ENCODE results near the gene GNAL.

GNAL gene

DNA sequence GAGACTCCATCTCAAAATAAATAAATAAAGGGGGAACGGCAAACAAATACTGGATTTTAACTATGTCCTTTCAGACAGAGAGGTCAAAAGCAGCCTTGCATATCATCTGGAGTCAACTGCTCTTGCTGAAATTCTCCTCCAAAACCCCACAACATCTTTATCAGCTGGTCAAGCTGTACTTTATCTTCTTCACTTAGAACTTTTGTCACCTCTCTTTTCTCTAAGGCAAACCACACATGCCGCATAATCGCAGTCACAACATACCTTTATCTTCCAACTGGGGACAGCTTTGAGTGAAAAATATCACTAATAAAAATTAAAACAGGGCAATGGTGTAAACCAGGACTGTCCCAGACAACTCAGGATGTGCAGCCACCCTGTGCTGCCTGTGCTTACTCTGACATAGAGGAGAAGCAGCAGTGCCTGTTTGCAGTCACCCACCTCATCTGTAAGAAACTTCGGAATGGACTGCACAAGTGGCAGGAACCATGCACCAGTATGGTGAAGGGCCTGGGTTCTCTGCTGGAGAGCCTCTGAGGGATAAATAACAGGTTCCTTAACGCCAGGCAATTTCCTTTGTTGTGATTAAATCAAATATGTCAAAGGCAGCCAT, 212.9 kb downstream of the GNAL start:
- peaks cover 15% of the 10 kb centered on the region for H3K4me1 ChIP-seq (ENCODE audit: control insufficient read depth, insufficient read depth, low read depth, low read length)
- H2BK120ac ChIP-seq (ENCODE audit: low read depth, low read length) = no peak overlapping the region
- no peak overlapping the region for H3K18ac ChIP-seq (ENCODE audit: low read depth in 1 of 2, low read length in 2 of 2)
- no peak overlapping the region for H4K8ac ChIP-seq (ENCODE audit: low read length)
- no peak for DNase-seq
- no peak overlapping the region for H4K91ac ChIP-seq (ENCODE audit: low read length)
- H3K27ac ChIP-seq (ENCODE audit: low read length, poor library complexity, severe bottlenecking) = no peak overlapping the region
- 87% methylated on average over 5 of the region's 5 CpGs for WGBS
- H3K36me3 ChIP-seq (ENCODE audit: control insufficient read depth in 1 of 2, insufficient read depth in 2 of 2, low read depth in 1 of 2, low read length in 2 of 2) = peaks cover 22 to 41% of the 10 kb centered on the region in 2 experiments
- H3K14ac ChIP-seq (ENCODE audit: low read length in 2 of 2) = no peak overlapping the region
- H3K9me3 ChIP-seq (ENCODE audit: control insufficient read depth, low read length) = no peaks in the 10 kb centered on the region
- no peak overlapping the region for H3K23ac ChIP-seq (ENCODE audit: low read length in 2 of 2)
- no peak overlapping the region for H3K4me3 ChIP-seq (ENCODE audit: insufficient read depth in 1 of 2, low read depth in 1 of 2, low read length in 2 of 2)
- no peak overlapping the region for H2AFZ ChIP-seq (ENCODE audit: low read depth, low read length)
- no peak overlapping the region for H3K4ac ChIP-seq (ENCODE audit: low read depth in 1 of 2, low read length in 2 of 2)
- peaks cover 12% of the 10 kb centered on the region for H3K79me1 ChIP-seq (replicated peaks; ENCODE audit: low read length, poor library complexity, severe bottlenecking)
- H3K27me3 ChIP-seq (ENCODE audit: control insufficient read depth in 1 of 2, insufficient read depth in 1 of 2, low read length in 2 of 2) = no peaks in the 10 kb centered on the region
- H3K4me2 ChIP-seq (ENCODE audit: low read length, poor library complexity, severe bottlenecking) = no peak overlapping the region
- no peak overlapping the region for H2BK15ac ChIP-seq (ENCODE audit: low read depth, poor library complexity, severe bottlenecking)
- no peak overlapping the region for H2AK5ac ChIP-seq (ENCODE audit: low read length, severe bottlenecking)
- no peak overlapping the region for H3K9ac ChIP-seq (ENCODE audit: low read length)
- H2BK5ac ChIP-seq (ENCODE audit: low read depth, low read length, poor library complexity, severe bottlenecking) = no peak overlapping the region
- no peak overlapping the region for H2BK12ac ChIP-seq (ENCODE audit: low read length in 2 of 2)

GRCh38 chr18:11902522-11903292, 213.6 kb downstream of the GNAL start:
- Histone ChIP-seq H3K27ac (ENCODE audit: low read length, poor library complexity, severe bottlenecking) (no peak overlapping the region), H3K79me1 (replicated peaks; ENCODE audit: low read length, poor library complexity, severe bottlenecking) (peaks cover 16% of the 10 kb centered on the region), H3K23ac (ENCODE audit: low read length in 2 of 2) (no peak overlapping the region), H2BK15ac (ENCODE audit: low read depth, poor library complexity, severe bottlenecking) (no peak overlapping the region), H3K27me3 (ENCODE audit: control insufficient read depth in 1 of 2, insufficient read depth in 1 of 2, low read length in 2 of 2) (no peaks in the 10 kb centered on the region), H2BK12ac (ENCODE audit: low read length in 2 of 2) (no peak overlapping the region), H4K8ac (ENCODE audit: low read length) (no peak overlapping the region), H4K91ac (ENCODE audit: low read length) (no peak overlapping the region), H3K9me3 (ENCODE audit: control insufficient read depth, low read length) (no peaks in the 10 kb centered on the region), H3K4me3 (ENCODE audit: insufficient read depth in 1 of 2, low read depth in 1 of 2, low read length in 2 of 2) (no peak overlapping the region), H2BK120ac (ENCODE audit: low read depth, low read length) (no peak overlapping the region), H3K4me1 (ENCODE audit: control insufficient read depth, insufficient read depth, low read depth, low read length) (peaks cover 19% of the 10 kb centered on the region), H2AK5ac (ENCODE audit: low read length, severe bottlenecking) (no peak overlapping the region), H3K14ac (ENCODE audit: low read length in 2 of 2) (no peak overlapping the region), H3K36me3 (ENCODE audit: control insufficient read depth in 1 of 2, insufficient read depth in 2 of 2, low read depth in 1 of 2, low read length in 2 of 2) (peaks cover 22 to 38% of the 10 kb centered on the region in 2 experiments), H2BK5ac (ENCODE audit: low read depth, low read length, poor library complexity, severe bottlenecking) (no peak overlapping the region), H3K9ac (ENCODE audit: low read length) (no peak overlapping the region), H2AFZ (ENCODE audit: low read depth, low read length) (no peak overlapping the region), H3K4ac (ENCODE audit: low read depth in 1 of 2, low read length in 2 of 2) (no peak overlapping the region), H3K18ac (ENCODE audit: low read depth in 1 of 2, low read length in 2 of 2) (no peak overlapping the region), H3K4me2 (ENCODE audit: low read length, poor library complexity, severe bottlenecking) (no peak overlapping the region)
- DNase-seq = no peak
- 60% methylated on average over 7 of the region's 7 CpGs for WGBS

DNA sequence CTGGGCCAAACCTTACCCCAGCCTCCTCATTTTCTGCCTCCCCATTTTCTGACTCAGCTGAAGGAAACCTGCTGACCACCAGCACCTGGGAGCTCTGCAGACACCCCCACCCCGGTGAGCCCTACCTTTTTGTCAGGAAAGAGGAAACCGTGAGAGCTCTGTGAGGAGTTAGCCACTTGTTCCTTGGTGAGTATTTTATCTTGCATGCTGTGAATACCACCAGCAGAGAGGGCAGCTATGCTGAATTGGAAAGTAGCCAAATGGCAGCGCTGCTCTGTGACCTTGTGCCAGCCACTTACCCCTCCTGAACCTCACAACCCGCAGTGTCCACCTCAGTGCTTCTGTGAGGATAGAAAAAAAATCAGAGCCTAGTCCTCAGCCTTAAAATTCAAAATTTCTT, 216.5 kb downstream of the GNAL start:
- Histone ChIP-seq H3K4ac (ENCODE audit: low read depth in 1 of 2, low read length in 2 of 2) (no peak overlapping the region), H2AFZ (ENCODE audit: low read depth, low read length) (no peak overlapping the region), H3K14ac (ENCODE audit: low read length in 2 of 2) (no peak overlapping the region), H3K79me1 (replicated peaks; ENCODE audit: low read length, poor library complexity, severe bottlenecking) (peaks cover 15% of the 10 kb centered on the region), H2BK5ac (ENCODE audit: low read depth, low read length, poor library complexity, severe bottlenecking) (peak overlapping the region; percentile 80), H2BK15ac (ENCODE audit: low read depth, poor library complexity, severe bottlenecking) (no peak overlapping the region), H3K4me3 (ENCODE audit: insufficient read depth in 1 of 2, low read depth in 1 of 2, low read length in 2 of 2) (no peak overlapping the region), H2BK12ac (ENCODE audit: low read length in 2 of 2) (no peak overlapping the region), H3K23ac (ENCODE audit: low read length in 2 of 2) (no peak overlapping the region), H3K27ac (ENCODE audit: low read length, poor library complexity, severe bottlenecking) (peak overlapping the region; percentile 56), H4K91ac (ENCODE audit: low read length) (no peak overlapping the region), H2BK120ac (ENCODE audit: low read depth, low read length) (no peak overlapping the region), H3K4me2 (ENCODE audit: low read length, poor library complexity, severe bottlenecking) (peak overlapping the region; percentile 11), H4K8ac (ENCODE audit: low read length) (no peak overlapping the region), H2AK5ac (ENCODE audit: low read length, severe bottlenecking) (peak overlapping the region; percentile 86), H3K9ac (ENCODE audit: low read length) (no peak overlapping the region), H3K27me3 (ENCODE audit: control insufficient read depth in 1 of 2, insufficient read depth in 1 of 2, low read length in 2 of 2) (no peaks in the 10 kb centered on the region), H3K9me3 (ENCODE audit: control insufficient read depth, low read length) (no peaks in the 10 kb centered on the region), H3K18ac (ENCODE audit: low read depth in 1 of 2, low read length in 2 of 2) (no peak overlapping the region), H3K36me3 (ENCODE audit: control insufficient read depth in 1 of 2, insufficient read depth in 2 of 2, low read depth in 1 of 2, low read length in 2 of 2) (peaks cover 20 to 28% of the 10 kb centered on the region in 2 experiments), H3K4me1 (ENCODE audit: control insufficient read depth, insufficient read depth, low read depth, low read length) (peaks cover 21% of the 10 kb centered on the region)
- 82% methylated on average over 4 of the region's 4 CpGs for WGBS
- no peak for DNase-seq

GRCh38 chr18:11906176-11906575, 217.1 kb downstream of the GNAL start:
- WGBS = no CpG with 5 or more reads among the region's 1 CpG
- H4K91ac ChIP-seq (ENCODE audit: low read length) = no peak overlapping the region

More at GRCh38 chr18:11906176-11906575, 217.1 kb downstream of the GNAL start:
- Histone ChIP-seq H3K18ac (ENCODE audit: low read depth in 1 of 2, low read length in 2 of 2) (no peak overlapping the region), H3K4me1 (ENCODE audit: control insufficient read depth, insufficient read depth, low read depth, low read length) (peaks cover 21% of the 10 kb centered on the region), H3K4me2 (ENCODE audit: low read length, poor library complexity, severe bottlenecking) (peak overlapping the region; percentile 10), H3K79me1 (replicated peaks; ENCODE audit: low read length, poor library complexity, severe bottlenecking) (peaks cover 15% of the 10 kb centered on the region), H2AFZ (ENCODE audit: low read depth, low read length) (no peak overlapping the region), H2BK120ac (ENCODE audit: low read depth, low read length) (no peak overlapping the region), H3K36me3 (ENCODE audit: control insufficient read depth in 1 of 2, insufficient read depth in 2 of 2, low read depth in 1 of 2, low read length in 2 of 2) (peaks cover 20 to 28% of the 10 kb centered on the region in 2 experiments), H2BK12ac (ENCODE audit: low read length in 2 of 2) (no peak overlapping the region), H3K9me3 (ENCODE audit: control insufficient read depth, low read length) (no peaks in the 10 kb centered on the region), H3K27ac (ENCODE audit: low read length, poor library complexity, severe bottlenecking) (peak overlapping the region; percentile 56), H3K27me3 (ENCODE audit: control insufficient read depth in 1 of 2, insufficient read depth in 1 of 2, low read length in 2 of 2) (no peaks in the 10 kb centered on the region), H2BK5ac (ENCODE audit: low read depth, low read length, poor library complexity, severe bottlenecking) (no peak overlapping the region), H2AK5ac (ENCODE audit: low read length, severe bottlenecking) (no peak overlapping the region), H3K4ac (ENCODE audit: low read depth in 1 of 2, low read length in 2 of 2) (no peak overlapping the region), H3K23ac (ENCODE audit: low read length in 2 of 2) (no peak overlapping the region), H4K8ac (ENCODE audit: low read length) (no peak overlapping the region), H3K14ac (ENCODE audit: low read length in 2 of 2) (no peak overlapping the region), H3K4me3 (ENCODE audit: insufficient read depth in 1 of 2, low read depth in 1 of 2, low read length in 2 of 2) (no peak overlapping the region), H3K9ac (ENCODE audit: low read length) (no peak overlapping the region), H2BK15ac (ENCODE audit: low read depth, poor library complexity, severe bottlenecking) (no peak overlapping the region)
- DNase-seq = no peak

All from mesenchymal stem cell (in vitro differentiated cells and primary cell).